Measurements from ENCODE around the gene TAB2. TPM values are rescaled to one million over a fixed set of nuclear protein-coding genes. Genes with fewer than 3 reads are reported as not detected.

The TAB2 gene
- total RNA-seq, 1 experiment from 2014 or later, result 56.7 TPM

Other genes starting within 250 kb of the TAB2 start
- 1.6 TPM for gene SUMO4, start 82.5 kb downstream of the TAB2 start, total RNA-seq (2021; ENCODE audit: unreplicated experiment)
- 0.30 TPM for gene ZC3H12D, start 167.3 kb downstream of the TAB2 start, total RNA-seq (2021; ENCODE audit: unreplicated experiment)
- gene PPIL4, start 228.3 kb downstream of the TAB2 start, total RNA-seq (2021; ENCODE audit: unreplicated experiment), result 31.0 TPM
- 25.0 TPM for gene GINM1, start 248.7 kb downstream of the TAB2 start, total RNA-seq (2021; ENCODE audit: unreplicated experiment)

All from HCT116 (cell line).